Measurements from ENCODE around the gene TRPM2. TPM values are rescaled to one million over a fixed set of nuclear protein-coding genes. Genes with fewer than 3 reads are reported as not detected.
A peak's percentile ranks its signal among the peaks of the same experiment; 100 is the strongest.

Gene TRPM2
- total and polyA plus RNA-seq, 2 of the 13 experiments (the other 11 are each of a cell fraction or from before 2014, with no cell fraction given) = 0.07 to 0.20 TPM

GRCh38 chr21:44428281-44428960 is 75.0 kb downstream of the TRPM2 start:
- H3K4me1 ChIP-seq (ENCODE audit: insufficient read depth, low read length) = no peaks in the 10 kb centered on the region
- H3K4me2 ChIP-seq (ENCODE audit: low read depth, low read length) = no peak overlapping the region
- ChIA-PET CTCF (ENCODE audit: low intra/inter-chr PET ratio, low total read pairs) (no interaction called here), POLR2A (interaction anchor here (1.5 kb wide), 1 partner anchor 90 kb away, joined by 5 read pairs; the partner anchor contains the start of gene CFAP410)
- H3K27me3 ChIP-seq (ENCODE audit: control insufficient read depth in 1 of 2, insufficient read depth in 2 of 2, low read length in 2 of 2) = peaks cover 3 to 24% of the 10 kb centered on the region in 2 experiments; a peak in 3 of 5 replicates
- no peaks in the 10 kb centered on the region for H3K36me3 ChIP-seq (replicated peaks in 1 of 2; ENCODE audit: control insufficient read depth in 1 of 2, insufficient read depth in 2 of 2, low read length in 2 of 2)
- ATAC-seq = no peak; the same call in 2 of the 3 replicates
- no peak for TF ChIP-seq BCL6 (CRISPR knock-in tag; IDR thresholded peaks at IDR 0.05)
- TF ChIP-seq ZNF367 (CRISPR knock-in tag; IDR thresholded peaks at IDR 0.05; ENCODE audit: borderline replicate concordance) = no peak
- TF ChIP-seq MAX (IDR thresholded peaks at IDR 0.05) = no peak
- peak; percentile 62; the same call in 1 of the 2 replicates for TF ChIP-seq ZNF263 (CRISPR knock-in tag; IDR thresholded peaks at IDR 0.05)
- no TSS peak for BruUV-seq (replicated peaks)
- in situ Hi-C loops (cut with HindIII; ENCODE audit: extremely low pct_ligation_motif_present, low pct_unique_long_range_greater_than_20kb) (loop anchor here (5.0 kb wide), 1 partner anchor 51 kb away; no protein-coding TSS in a partner anchor), intact Hi-C loops (cut with micrococcal nuclease; ENCODE audit: unreplicated experiment) (no loop called here)
- H3K79me2 ChIP-seq (ENCODE audit: insufficient read depth, low read length) = no peaks in the 10 kb centered on the region
- peaks cover 6% of the 10 kb centered on the region; the same call in 1 of the 2 replicates for H3K9me3 ChIP-seq (ENCODE audit: low read length)
- FAIRE-seq = no peak
- H3K9ac ChIP-seq (ENCODE audit: insufficient read depth, low read depth, low read length) = no peak overlapping the region
- peak; percentile 26 for DNase-seq (ENCODE audit: low spot score)
- 24% methylated on average over 3 of the region's 3 CpGs for WGBS (ENCODE audit: low lambda C conversion rate)
- no peak overlapping the region for H3K27ac ChIP-seq (ENCODE audit: extremely low read length, insufficient read depth, low read length)
- H3K4me3 ChIP-seq (replicated peaks in 1 of 3; ENCODE audit: insufficient read depth in 1 of 3, low read depth in 2 of 3, low read length in 3 of 3) = no peak overlapping the region
- H4K20me1 ChIP-seq (ENCODE audit: insufficient read depth, low read length) = no peaks in the 10 kb centered on the region
- no peak overlapping the region for H2AFZ ChIP-seq (ENCODE audit: low read length)

DNA sequence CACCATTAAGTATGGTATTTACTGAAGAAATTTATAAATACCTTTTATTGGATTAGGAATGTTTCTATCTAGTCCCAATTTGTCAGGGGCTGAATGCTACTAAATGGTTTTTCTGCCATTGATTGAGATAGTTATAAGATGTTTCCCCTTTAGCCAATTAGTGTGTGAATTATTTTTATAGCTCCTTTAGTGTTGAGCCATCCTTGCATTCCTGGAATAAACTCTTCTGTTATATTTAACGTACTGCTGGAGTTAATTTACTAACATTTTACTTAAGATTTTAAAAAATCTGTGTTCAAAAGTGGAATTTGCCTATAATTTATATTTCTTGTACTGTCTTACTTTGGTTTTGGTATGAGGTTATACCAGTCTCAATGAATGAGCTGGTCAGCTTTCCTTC is 76.5 kb downstream of the TRPM2 start:
- Histone ChIP-seq H3K27ac (ENCODE audit: extremely low read length, insufficient read depth, low read length) (no peak overlapping the region), H3K79me2 (ENCODE audit: insufficient read depth, low read length) (no peaks in the 10 kb centered on the region), H2AFZ (ENCODE audit: low read length) (no peak overlapping the region), H3K4me2 (ENCODE audit: low read depth, low read length) (no peak overlapping the region), H3K9me3 (ENCODE audit: low read length) (peaks cover 6% of the 10 kb centered on the region; the same call in 1 of the 2 replicates), H3K4me1 (ENCODE audit: insufficient read depth, low read length) (no peaks in the 10 kb centered on the region), H3K36me3 (replicated peaks in 1 of 2; ENCODE audit: control insufficient read depth in 1 of 2, insufficient read depth in 2 of 2, low read length in 2 of 2) (no peaks in the 10 kb centered on the region), H3K9ac (ENCODE audit: insufficient read depth, low read depth, low read length) (no peak overlapping the region), H4K20me1 (ENCODE audit: insufficient read depth, low read length) (no peaks in the 10 kb centered on the region), H3K27me3 (ENCODE audit: control insufficient read depth in 1 of 2, insufficient read depth in 2 of 2, low read length in 2 of 2) (peaks cover 1 to 17% of the 10 kb centered on the region in 2 experiments; a peak in 2 of 5 replicates), H3K4me3 (replicated peaks in 1 of 3; ENCODE audit: insufficient read depth in 1 of 3, low read depth in 2 of 3, low read length in 3 of 3) (no peak overlapping the region)
- FAIRE-seq (no peak), DNase-seq (ENCODE audit: low spot score) (no peak), ATAC-seq (no peak)
- TF ChIP-seq ERF (CRISPR knock-in tag; IDR thresholded peaks at IDR 0.05) (no peak), ZNF350 (CRISPR knock-in tag; IDR thresholded peaks at IDR 0.05; ENCODE audit: borderline replicate concordance, low read depth) (no peak), ZNF609 (CRISPR knock-in tag; IDR thresholded peaks at IDR 0.05; ENCODE audit: borderline replicate concordance) (no peak), AHR (CRISPR knock-in tag; IDR thresholded peaks at IDR 0.05) (no peak), ZNF879 (CRISPR knock-in tag; IDR thresholded peaks at IDR 0.05) (no peak)
- TF ChIP-seq, protein P1, sequence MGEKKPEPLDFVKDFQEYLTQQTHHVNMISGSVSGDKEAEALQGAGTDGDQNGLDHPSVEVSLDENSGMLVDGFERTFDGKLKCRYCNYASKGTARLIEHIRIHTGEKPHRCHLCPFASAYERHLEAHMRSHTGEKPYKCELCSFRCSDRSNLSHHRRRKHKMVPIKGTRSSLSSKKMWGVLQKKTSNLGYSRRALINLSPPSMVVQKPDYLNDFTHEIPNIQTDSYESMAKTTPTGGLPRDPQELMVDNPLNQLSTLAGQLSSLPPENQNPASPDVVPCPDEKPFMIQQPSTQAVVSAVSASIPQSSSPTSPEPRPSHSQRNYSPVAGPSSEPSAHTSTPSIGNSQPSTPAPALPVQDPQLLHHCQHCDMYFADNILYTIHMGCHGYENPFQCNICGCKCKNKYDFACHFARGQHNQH (CRISPR knock-in tag; IDR thresholded peaks at IDR 0.05) = no peak
- 0% methylated on average over 1 of the region's 1 CpG for WGBS (ENCODE audit: low lambda C conversion rate)
- ChIA-PET POLR2A (interaction anchor here (0.7 kb wide), 1 partner anchor 725 kb away, joined by 4 read pairs; no protein-coding TSS in a partner anchor), CTCF (ENCODE audit: low intra/inter-chr PET ratio, low total read pairs) (no interaction called here)
- no TSS peak for BruUV-seq (replicated peaks)
- intact Hi-C loops (cut with micrococcal nuclease; ENCODE audit: unreplicated experiment) (loop anchor here (10.0 kb wide), 1 partner anchor 65 kb away; no protein-coding TSS in a partner anchor), in situ Hi-C loops (cut with HindIII; ENCODE audit: extremely low pct_ligation_motif_present, low pct_unique_long_range_greater_than_20kb) (loop anchor here (5.0 kb wide), 1 partner anchor 53 kb away; no protein-coding TSS in a partner anchor)

All from HepG2 (cell line).